H1 (cell line): ENCODE results near the gene CES3.

Experiments used
- JUN ChIP-seq: IDR thresholded peaks from 2 replicates; pipeline ENCODE4 v1.6.1; 2011; ENCODE audit warnings: low read depth, mild to moderate bottlenecking, improper control_type of control experiment, low read length
- KDM5A ChIP-seq: fragments of 200-600 bp; IDR thresholded peaks from 2 replicates; pipeline ENCODE4 v1.7.1; 2012; ENCODE audit warnings: mild to moderate bottlenecking, low read length, inconsistent platforms, mixed read lengths

DNA sequence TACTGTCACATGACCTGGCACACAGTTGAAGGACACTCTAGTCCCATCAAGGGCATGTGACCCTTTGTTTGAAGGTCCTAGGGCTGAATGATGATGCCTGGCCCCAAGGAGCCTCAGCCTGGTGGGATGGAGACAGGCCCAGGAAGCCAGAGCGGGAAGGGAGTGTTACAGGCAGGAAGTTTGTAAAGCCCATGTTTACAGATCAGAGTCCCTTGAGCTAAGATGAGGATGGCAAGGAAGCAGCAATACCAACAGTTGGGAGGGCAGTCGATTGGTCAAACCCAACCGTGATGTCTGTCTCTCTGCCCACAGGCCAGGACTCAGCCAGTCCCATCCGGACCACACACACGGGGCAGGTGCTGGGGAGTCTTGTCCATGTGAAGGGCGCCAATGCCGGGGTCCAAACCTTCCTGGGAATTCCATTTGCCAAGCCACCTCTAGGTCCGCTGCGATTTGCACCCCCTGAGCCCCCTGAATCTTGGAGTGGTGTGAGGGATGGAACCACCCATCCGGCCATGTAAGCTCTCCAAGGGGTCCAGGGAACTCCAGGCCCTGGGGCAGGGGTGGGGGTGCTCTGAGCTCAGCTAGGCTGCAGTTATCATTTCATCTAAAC lies 23.2 kb upstream of the CES3 start:
- no peak for TF ChIP-seq KDM5A
- TF ChIP-seq JUN, result no peak
